ENCODE data around the gene TMEM220.

The TMEM220 gene

GRCh38 chr17:10664571-10664970 lies 65.3 kb downstream of the TMEM220 start:
- Histone ChIP-seq H3K4me3 (no peak overlapping the region), H3K27ac (no peak overlapping the region), H3K36me3 (peaks cover 0 to 18% (median 0%) of the 10 kb centered on the region in 3 donors), H3K9me3 (no peaks in the 10 kb centered on the region), H3K4me1 (peaks cover 0 to 21% (median 0%) of the 10 kb centered on the region in 4 donors), H3K27me3 (no peaks in the 10 kb centered on the region)
- no peak for DNase-seq
- TF ChIP-seq CTCF (IDR thresholded peaks at IDR 0.05) = no peak
- intact Hi-C loops (cut with DNase I; ENCODE audit: low total_unique reads) = no loop called here

All from tibial artery (tissue), 4 donors.